K562 (cell line): ENCODE data around the gene HCN3. TPM values are rescaled to one million over a fixed set of nuclear protein-coding genes. Genes with fewer than 3 reads are reported as not detected.

Source experiments
- ATAC-seq: fragments of 200-7000 bp; cut with Tn5 transposase; 3 replicates; pipeline ENCODE4 v1.9.1; 2020; ENCODE audit warnings: moderate library complexity
- BruUV-seq: library from RNA; stranded (reverse); fragments of 400-500 nt; replicated peaks from 2 replicates; lab custom pipeline; 2021; lab: Mats Ljungman, UMichigan
- CTCF ChIA-PET: fragments of 300-600 bp; formaldehyde crosslinking; extraction: SDS; loops from one replicate; lab custom pipeline; 2021; ENCODE audit warnings: low intra/inter-chr PET ratio; lab: Yijun Ruan, JAX
- POLR2A ChIA-PET: fragments of 300-600, 350-650 bp; sonication (Branson Sonifier 250); formaldehyde crosslinking; extraction: SDS; loops from one replicate; lab custom pipeline; 2021; ENCODE audit warnings: antibody characterized with exemption, inconsistent platforms; lab: Yijun Ruan, JAX
- DNase-seq, 4 experiments: peaks; one replicate each; pipeline versions ENCODE4 v3.0.0 to v3.0.0-alpha.2; 2011 to 2018; ENCODE audit warnings: low spot score in 3 of 4, mixed read lengths in 3 of 4; ENCODE audit errors: extremely low read depth in 1 of 4
- FAIRE-seq: peaks from 2 replicates; lab custom pipeline; 2011; peaks lifted over from hg19 to GRCh38; lab: Jason Lieb, UNC
- H2AFZ ChIP-seq: 2 replicates; pipeline ENCODE4 v1.6.0; 2011; ENCODE audit warnings: low read depth, low read length, control low read depth, inconsistent platforms
- H3K27ac ChIP-seq: fragments of 200-600 bp; 3 replicates; pipeline ENCODE4 v1.8.0; 2011; ENCODE audit warnings: low read depth, mild to moderate bottlenecking, control low read depth, inconsistent platforms, low read length, moderate library complexity, mixed read lengths; ENCODE audit errors: extremely low read depth
- H3K27me3 ChIP-seq, 2 experiments: fragments of 300-600 bp in 1 of 2; 2 replicates in 1 of 2; 3 replicates in 1 of 2; pipeline versions ENCODE4 v1.6.0 to v1.8.0; 2011; ENCODE audit warnings: inconsistent platforms in 2 of 2, low read length in 2 of 2, mild to moderate bottlenecking in 1 of 2, mixed read lengths in 1 of 2, moderate library complexity in 1 of 2; ENCODE audit not compliant: control insufficient read depth in 2 of 2, insufficient read depth in 2 of 2
- H3K36me3 ChIP-seq: fragments of 300-600 bp; 3 replicates; pipeline ENCODE4 v1.8.0; 2011; ENCODE audit warnings: mild to moderate bottlenecking, low read length, inconsistent platforms; ENCODE audit not compliant: control insufficient read depth, insufficient read depth
- H3K4me1 ChIP-seq, 2 experiments: fragments of 200-600 bp in 1 of 2; replicated peaks in 1 of 2; 2 replicates in 1 of 2; 3 replicates in 1 of 2; pipeline versions ENCODE4 v1.5.1 to v1.8.0; 2011; ENCODE audit warnings: inconsistent platforms in 2 of 2, low read length in 2 of 2, mild to moderate bottlenecking in 1 of 2, mixed read lengths in 1 of 2, moderate library complexity in 1 of 2; ENCODE audit not compliant: control insufficient read depth in 2 of 2, insufficient read depth in 2 of 2
- H3K4me2 ChIP-seq: 2 replicates; pipeline ENCODE4 v1.6.1; 2011; ENCODE audit warnings: low read length, control low read depth, inconsistent platforms, mixed read lengths; ENCODE audit not compliant: insufficient read depth
- H3K4me3 ChIP-seq: fragments of 200-600 bp; sonication (generic), shearing (Covaris generic); 2 replicates; pipeline ENCODE4 v1.5.1; 2016; ENCODE audit warnings: control low read depth, inconsistent platforms
- H3K79me2 ChIP-seq: fragments of 200-600 bp; 3 replicates; pipeline ENCODE4 v1.8.0; 2011; ENCODE audit warnings: low read length, inconsistent platforms; ENCODE audit not compliant: control insufficient read depth, insufficient read depth
- H3K9ac ChIP-seq, 2 experiments: 2 replicates each; pipeline versions ENCODE4 v1.6.0 to v1.6.1; 2011; ENCODE audit warnings: low read depth in 2 of 2, low read length in 2 of 2, control low read depth in 1 of 2, inconsistent platforms in 1 of 2, mild to moderate bottlenecking in 1 of 2, mixed read lengths in 1 of 2; ENCODE audit not compliant: insufficient read depth in 1 of 2
- H3K9me1 ChIP-seq: one replicate; pipeline ENCODE4 v1.6.0; 2011; ENCODE audit warnings: inconsistent platforms, mild to moderate bottlenecking, low read length, moderate library complexity; ENCODE audit not compliant: control insufficient read depth, insufficient read depth
- H3K9me3 ChIP-seq: replicated peaks from 2 replicates; pipeline ENCODE4 v1.5.1; 2011; ENCODE audit warnings: low read depth, low read length, inconsistent platforms; ENCODE audit not compliant: control insufficient read depth, insufficient read depth
- H4K20me1 ChIP-seq: replicated peaks from 2 replicates; pipeline ENCODE4 v1.6.1; 2011; ENCODE audit warnings: low read length, inconsistent platforms, mixed read lengths; ENCODE audit not compliant: control insufficient read depth, insufficient read depth
- BHLHE40 ChIP-seq: IDR thresholded peaks from 2 replicates; pipeline ENCODE4 v1.6.1; 2011; ENCODE audit warnings: low read length, improper control_type of control experiment
- EGR1 ChIP-seq: fragments of 450-650 bp; conservative IDR thresholded peaks from 2 replicates; pipeline ENCODE4 v1.6.1; 2017; ENCODE audit warnings: mild to moderate bottlenecking
- HCFC1 ChIP-seq: IDR thresholded peaks from 2 replicates; pipeline ENCODE4 v1.6.1; 2012; ENCODE audit warnings: low read depth, low read length, improper control_type of control experiment
- HDAC1 ChIP-seq, 2 experiments: fragments of 450-650 bp; IDR thresholded peaks; 2 replicates each; pipeline ENCODE4 v1.6.1; 2016 to 2017; ENCODE audit warnings: inconsistent platforms in 1 of 2, mild to moderate bottlenecking in 1 of 2, moderate library complexity in 1 of 2
- KLF16 ChIP-seq: IDR thresholded peaks from 2 replicates; pipeline ENCODE4 v1.6.1; 2016; ENCODE audit warnings: antibody characterized with exemption
- MAZ ChIP-seq, 2 experiments: fragments of 450-650 bp in 1 of 2; sonication (generic) in 1 of 2; formaldehyde crosslinking; IDR thresholded peaks in 1 of 2; conservative IDR thresholded peaks in 1 of 2; 2 replicates each; pipeline versions ENCODE4 v1.4.0 to v1.5.0; 2020; ENCODE audit warnings: mild to moderate bottlenecking in 1 of 2, missing genetic modification reagents in 1 of 2
- MCM7 ChIP-seq, 2 experiments: fragments of 450-650 bp; IDR thresholded peaks; 2 replicates each; pipeline ENCODE4 v1.6.1; 2016 to 2018
- NRF1 ChIP-seq, 2 experiments: fragments of 450-650 bp; IDR thresholded peaks in 1 of 2; conservative IDR thresholded peaks in 1 of 2; 2 replicates each; pipeline ENCODE4 v1.6.1; 2014; ENCODE audit warnings: mild to moderate bottlenecking in 2 of 2
- RB1 ChIP-seq: fragments of 450-650 bp; IDR thresholded peaks from 2 replicates; pipeline ENCODE4 v1.6.1; 2017; ENCODE audit warnings: low read depth, mild to moderate bottlenecking
- SRSF9 ChIP-seq: fragments of 200-400 bp; formaldehyde crosslinking; IDR thresholded peaks from 2 replicates; pipeline ENCODE4 v1.6.1; 2017; ENCODE audit warnings: low read depth, low read length, borderline replicate concordance
- STAT5A ChIP-seq: IDR thresholded peaks from 2 replicates; pipeline ENCODE4 v1.6.1; 2012; ENCODE audit warnings: low read length, inconsistent platforms, borderline replicate concordance
- TCF3 ChIP-seq: sonication (generic); formaldehyde crosslinking; IDR thresholded peaks from 2 replicates; pipeline ENCODE4 v1.4.0; 2020; ENCODE audit warnings: mild to moderate bottlenecking, missing genetic modification reagents
- TCF7 ChIP-seq: sonication (generic); IDR thresholded peaks from 2 replicates; pipeline ENCODE4 v1.6.1; 2016; ENCODE audit warnings: antibody characterized with exemption, borderline replicate concordance
- TRIM28 ChIP-seq: fragments of 450-650 bp; IDR thresholded peaks from 2 replicates; pipeline ENCODE4 v1.6.1; 2017
- YY1 ChIP-seq, 3 experiments: IDR thresholded peaks; 2 replicates each; pipeline ENCODE4 v1.6.1; 2011; ENCODE audit warnings: low read length in 2 of 3, mild to moderate bottlenecking in 2 of 3, moderate library complexity in 2 of 3, borderline replicate concordance in 1 of 3, control low read depth in 1 of 3, low read depth in 1 of 3; ENCODE audit not compliant: insufficient read depth in 3 of 3, insufficient replicate concordance in 2 of 3, control insufficient read depth in 1 of 3, insufficient read length in 1 of 3; ENCODE audit errors: extremely low read depth in 1 of 3
- ZNF41 ChIP-seq: fragments of 250-450 bp; sonication (Bioruptor Pico); conservative IDR thresholded peaks from 2 replicates; pipeline ENCODE4 v1.4.0; 2020; ENCODE audit warnings: mild to moderate bottlenecking
- ZNF695 ChIP-seq: fragments of 450-650 bp; formaldehyde crosslinking; IDR thresholded peaks from 2 replicates; pipeline ENCODE4 v1.4.0; 2020; ENCODE audit warnings: mild to moderate bottlenecking, moderate library complexity
- WGBS: fragments of 100-300 bp; shearing (Covaris generic); methylation state at CpG from one replicate; pipeline ENCODE4 v1.1.6; 2016; ENCODE audit warnings: low coverage, mixed read lengths; ENCODE audit not compliant: insufficient coverage; ENCODE audit errors: missing lambda C conversion rate; 5-methylcytosine and 5-hydroxymethylcytosine counted together
- in situ Hi-C: fragments of 300-500 bp; cut with MboI; formaldehyde crosslinking; loops from 4 replicates; pipeline ENCODE4 v1.15.0; 2018; ENCODE audit warnings: inconsistent platforms, mixed read lengths
- intact Hi-C: fragments of 100-400 bp; cut with micrococcal nuclease; formaldehyde crosslinking; loops from 2 replicates; pipeline ENCODE4 v1.14.2; 2022
- polyA plus RNA-seq, 8 experiments: library from polyadenylated mRNA; depleted of rRNA in 4 of 8; stranded (reverse) in 5 of 8; unstranded in 3 of 8; fragments of >200 nt; fragmentation: Nextera tagmentation in 2 of 8; fragmentation: Illumina TruSeq in 1 of 8; extraction: Ambion mirVana in 2 of 8; extraction: Trizol in 1 of 8; gene quantifications; 2 replicates each; pipeline versions ENCODE4 v1.2.1 to v1.2.3, GENCODE V29; 2011 to 2014; ENCODE audit warnings: inconsistent platforms in 1 of 8, missing spikeins in 1 of 8
- total RNA-seq, 7 experiments: library from RNA; depleted of rRNA in 6 of 7; stranded (reverse); fragments of >200 nt in 6 of 7; fragmentation: Illumina TruSeq in 2 of 7; extraction: Trizol in 2 of 7; gene quantifications; 2 replicates each; pipeline versions ENCODE4 v1.2.1 to v1.2.3, GENCODE V29; 2011 to 2021; ENCODE audit warnings: low replicate concordance in 1 of 7
- TF ChIP-seq, protein P1 (sequence below), 2 experiments: fragments of 150-350 bp in 1 of 2; IDR thresholded peaks; 2 replicates each; pipeline ENCODE4 v1.6.1; 2012 to 2016; ENCODE audit warnings: low read depth in 2 of 2, low read length in 2 of 2, mild to moderate bottlenecking in 1 of 2, moderate library complexity in 1 of 2

The HCN3 gene
- total and polyA plus RNA-seq, 9 of the 15 experiments (the other 6 are each of a cell fraction or from before 2014, with no cell fraction given): 0.91 to 9.7 (median 3.9) TPM

DNA sequence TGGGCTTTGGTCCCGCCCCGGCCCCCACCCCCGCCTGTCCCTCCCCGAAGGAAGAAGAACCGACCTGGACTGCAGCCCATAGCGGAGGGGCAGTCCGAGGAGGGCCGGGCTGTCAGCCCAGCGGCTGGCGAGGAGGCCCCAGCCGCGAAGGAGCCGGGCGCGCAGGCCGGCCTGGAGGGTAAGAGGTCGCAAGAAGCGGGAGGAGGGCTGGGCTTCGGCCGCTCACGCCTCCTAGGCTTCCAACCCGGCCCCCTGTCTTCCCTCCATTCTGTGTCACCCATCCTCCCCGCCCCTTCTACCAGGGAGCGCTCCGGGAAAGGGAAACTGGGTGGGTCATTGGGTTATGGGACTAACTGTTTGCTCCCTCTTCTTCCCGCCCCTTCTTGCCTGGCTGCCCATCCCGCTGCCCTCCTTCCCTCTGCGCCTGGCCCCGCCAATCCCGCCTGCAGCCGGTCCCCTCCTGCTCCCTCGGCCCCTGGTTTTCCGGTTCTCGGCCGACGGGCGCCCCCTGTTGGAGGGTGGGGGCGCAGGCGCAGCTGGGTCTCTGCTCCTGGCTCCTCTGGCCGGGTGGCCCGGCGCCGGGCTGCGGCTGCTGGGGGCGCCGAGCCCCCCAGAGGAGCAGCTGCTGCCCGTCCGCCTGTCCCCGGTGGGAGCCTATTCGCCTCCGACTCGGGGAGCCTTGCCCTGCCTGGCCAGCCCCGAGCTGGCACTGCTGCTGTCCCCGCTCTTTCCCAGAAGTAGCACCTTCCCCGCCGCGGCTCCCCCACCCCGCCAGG is 45.9 kb downstream of the HCN3 start:
- Histone ChIP-seq H4K20me1 (peaks cover 14% of the 10 kb centered on the region), H3K27ac (peak overlapping the region; percentile 68), H3K9me3 (no peaks in the 10 kb centered on the region), H3K9ac (peak overlapping the region; percentile 65 to 95), H2AFZ (peak overlapping the region; percentile 80), H3K27me3 (no peaks in the 10 kb centered on the region), H3K9me1 (peaks cover 4% of the 10 kb centered on the region), H3K36me3 (peaks cover 53% of the 10 kb centered on the region), H3K4me1 (peaks cover 17 to 67% of the 10 kb centered on the region in 2 experiments; a peak in 4 of 5 replicates), H3K4me2 (peak overlapping the region; percentile 93), H3K79me2 (peaks cover 19% of the 10 kb centered on the region), H3K4me3 (peak overlapping the region; percentile 60)
- intact Hi-C loops: loop anchor here (1.0 to 10.0 kb wide), 5 partner anchors 14 to 272 kb away; partner anchors contain the start of genes FDPS, HCN3 and THBS3
- FAIRE-seq (no peak), DNase-seq (peak; percentile 74 to 92 (median 82)), ATAC-seq (peak; percentile 75)
- WGBS: 1% methylated on average over 33 of the region's 58 CpGs
- ChIA-PET POLR2A (interaction anchor here (0.6 to 5.7 kb wide), 11 partner anchors 16 to 697 kb away, joined by 3 to 30 read pairs (median 4); partner anchors contain the start of genes ASH1L, CLK2 and SCAMP3), CTCF (interaction anchor here (0.6 to 5.0 kb wide), 5 partner anchors 46 to 844 kb away, joined by 3 to 38 read pairs (median 4); partner anchors contain the start of gene HCN3)
- in situ Hi-C loops: loop anchor here (25.0 kb wide), 1 partner anchor 1414 kb away; the partner anchor contains the start of genes ISG20L2, METTL25B and MRPL24
- no TSS peak for BruUV-seq
- TF ChIP-seq STAT5A (no peak), HCFC1 (peak; percentile 48), NRF1 (conservative IDR thresholded peaks at IDR 0.05 in 1 of 2, IDR thresholded peaks at IDR 0.05 in 1 of 2) (peak; percentile 87 to 89), HDAC1 (IDR thresholded peaks at IDR 0.05) (peak in 1 of 2 experiments; percentile 86; a peak in 2 of 4 replicates), YY1 (IDR thresholded peaks at IDR 0.05; ENCODE audit: borderline replicate concordance in 1 of 3, control insufficient read depth in 1 of 3, extremely low read depth in 1 of 3, insufficient read depth in 3 of 3, insufficient read length in 1 of 3, insufficient replicate concordance in 2 of 3, low read depth in 1 of 3, low read length in 2 of 3) (peak in 2 of 3 experiments; percentile 47 to 56), TCF7 (no peak; the same call in 1 of the 2 replicates), KLF16 (peak; percentile 81), MCM7 (IDR thresholded peaks at IDR 0.05) (no peak), SRSF9 (no peak), MAZ (CRISPR knock-in tag; conservative IDR thresholded peaks at IDR 0.05 in 1 of 2, IDR thresholded peaks at IDR 0.05 in 1 of 2) (peak; percentile 94 to 96), TRIM28 (peak; percentile 49; the same call in 1 of the 2 replicates), BHLHE40 (no peak), ZNF41 (CRISPR knock-in tag) (no peak), ZNF695 (no peak), RB1 (peak; percentile 86), TCF3 (CRISPR knock-in tag) (no peak), EGR1 (no peak)
- TF ChIP-seq, protein P1, sequence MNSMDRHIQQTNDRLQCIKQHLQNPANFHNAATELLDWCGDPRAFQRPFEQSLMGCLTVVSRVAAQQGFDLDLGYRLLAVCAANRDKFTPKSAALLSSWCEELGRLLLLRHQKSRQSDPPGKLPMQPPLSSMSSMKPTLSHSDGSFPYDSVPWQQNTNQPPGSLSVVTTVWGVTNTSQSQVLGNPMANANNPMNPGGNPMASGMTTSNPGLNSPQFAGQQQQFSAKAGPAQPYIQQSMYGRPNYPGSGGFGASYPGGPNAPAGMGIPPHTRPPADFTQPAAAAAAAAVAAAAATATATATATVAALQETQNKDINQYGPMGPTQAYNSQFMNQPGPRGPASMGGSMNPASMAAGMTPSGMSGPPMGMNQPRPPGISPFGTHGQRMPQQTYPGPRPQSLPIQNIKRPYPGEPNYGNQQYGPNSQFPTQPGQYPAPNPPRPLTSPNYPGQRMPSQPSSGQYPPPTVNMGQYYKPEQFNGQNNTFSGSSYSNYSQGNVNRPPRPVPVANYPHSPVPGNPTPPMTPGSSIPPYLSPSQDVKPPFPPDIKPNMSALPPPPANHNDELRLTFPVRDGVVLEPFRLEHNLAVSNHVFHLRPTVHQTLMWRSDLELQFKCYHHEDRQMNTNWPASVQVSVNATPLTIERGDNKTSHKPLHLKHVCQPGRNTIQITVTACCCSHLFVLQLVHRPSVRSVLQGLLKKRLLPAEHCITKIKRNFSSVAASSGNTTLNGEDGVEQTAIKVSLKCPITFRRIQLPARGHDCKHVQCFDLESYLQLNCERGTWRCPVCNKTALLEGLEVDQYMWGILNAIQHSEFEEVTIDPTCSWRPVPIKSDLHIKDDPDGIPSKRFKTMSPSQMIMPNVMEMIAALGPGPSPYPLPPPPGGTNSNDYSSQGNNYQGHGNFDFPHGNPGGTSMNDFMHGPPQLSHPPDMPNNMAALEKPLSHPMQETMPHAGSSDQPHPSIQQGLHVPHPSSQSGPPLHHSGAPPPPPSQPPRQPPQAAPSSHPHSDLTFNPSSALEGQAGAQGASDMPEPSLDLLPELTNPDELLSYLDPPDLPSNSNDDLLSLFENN (IDR thresholded peaks at IDR 0.05; ENCODE audit: low read depth in 2 of 2, low read length in 2 of 2): peak in 1 of 2 experiments; percentile 12; a peak in 1 of 4 replicates
